Spleen (tissue), 11 donors: ENCODE data around the gene PRRX1. TPM values are rescaled to one million over a fixed set of nuclear protein-coding genes. Genes with fewer than 3 reads are reported as not detected.

Source experiments
- DNase-seq: peaks from one replicate; pipeline ENCODE4 v3.0.0-alpha.2; 2020
- H3K27ac ChIP-seq, 8 donors: fragments of 200-600 bp; sonication (generic) in 7 of 8; 1 replicate in 4 of 8; 2 replicates in 4 of 8; pipeline versions ENCODE4 v1.5.0 to v1.8.0; 2016 to 2021; ENCODE audit warnings: inconsistent platforms in 4 of 8, mild to moderate bottlenecking in 4 of 8, moderate library complexity in 1 of 8
- H3K27me3 ChIP-seq, 7 donors: fragments of 200-600 bp; sonication (generic) in 6 of 7; replicated peaks in 1 of 7; 1 replicate in 4 of 7; 2 replicates in 3 of 7; pipeline versions ENCODE4 v1.5.0 to v1.8.0; 2016 to 2021; ENCODE audit warnings: inconsistent platforms in 3 of 7, mild to moderate bottlenecking in 1 of 7
- H3K36me3 ChIP-seq, 6 donors: fragments of 200-600 bp; sonication (generic) in 5 of 6; 1 replicate in 4 of 6; 2 replicates in 2 of 6; pipeline versions ENCODE4 v1.5.0 to v1.8.0; 2016 to 2021; ENCODE audit warnings: inconsistent platforms in 2 of 6
- H3K4me1 ChIP-seq, 6 donors: fragments of 200-600 bp; sonication (generic) in 5 of 6; 1 replicate in 3 of 6; 2 replicates in 3 of 6; pipeline versions ENCODE4 v1.5.0 to v1.8.0; 2016 to 2021; ENCODE audit warnings: inconsistent platforms in 3 of 6
- H3K4me3 ChIP-seq, 8 donors: fragments of 200-600 bp; sonication (generic) in 7 of 8; 1 replicate in 4 of 8; 2 replicates in 4 of 8; pipeline versions ENCODE4 v1.5.0 to v1.8.0; 2016 to 2021; ENCODE audit warnings: inconsistent platforms in 4 of 8, mild to moderate bottlenecking in 4 of 8, moderate library complexity in 2 of 8
- H3K9me3 ChIP-seq, 8 donors: fragments of 200-600 bp; sonication (generic) in 7 of 8; 1 replicate in 4 of 8; 2 replicates in 4 of 8; pipeline versions ENCODE4 v1.5.0 to v1.8.0; 2016 to 2021; ENCODE audit warnings: inconsistent platforms in 4 of 8
- POLR2A ChIP-seq, 3 donors: fragments of 450-650 bp; IDR thresholded peaks; one replicate each; pipeline ENCODE4 v1.5.1; 2017; ENCODE audit warnings: antibody characterized with exemption in 3 of 3, mild to moderate bottlenecking in 1 of 3
- POLR2AphosphoS5 ChIP-seq, 3 donors: sonication (generic); formaldehyde crosslinking; IDR thresholded peaks; one replicate each; pipeline ENCODE4 v1.5.1; 2017; ENCODE audit warnings: antibody characterized with exemption in 3 of 3
- WGBS, 5 donors: extraction: QIAGEN DNeasy Blood & Tissue Kit in 3 of 5; methylation state at CpG; one replicate each; pipeline versions ENCODE4 v1.1.5 to v1.1.7; 2013 to 2018; 5-methylcytosine and 5-hydroxymethylcytosine counted together
- intact Hi-C: fragments of 100-400 bp; cut with DNase I; formaldehyde crosslinking; loops from one replicate; pipeline ENCODE4 v1.15.0; 2023; ENCODE audit warnings: low total_unique reads
- polyA plus RNA-seq, 3 donors: library from polyadenylated mRNA; stranded (reverse); fragments of 200-250 nt; gene quantifications; one replicate each; pipeline ENCODE4 v1.2.1, GENCODE V29; 2013
- total RNA-seq, 7 donors: library from RNA; depleted of rRNA in 3 of 7; stranded (reverse); fragments of >200 nt in 3 of 7; fragmentation: NEBNext Ultra II Directional in 4 of 7; extraction: Animal tissue kit (Norgen Biotek cat#: 25700) in 4 of 7; gene quantifications; one replicate each; pipeline versions ENCODE4 v1.1.0 to v1.2.1, GENCODE V29; 2016 to 2021
- TF ChIP-seq, protein P1 (sequence below), 11 experiments: fragments of 200-600 bp in 7 of 11; fragments of 450-650 bp in 4 of 11; sonication (generic) in 4 of 11; IDR thresholded peaks in 8 of 11; conservative IDR thresholded peaks in 3 of 11; 1 replicate in 7 of 11; 2 replicates in 4 of 11; pipeline versions ENCODE4 v1.4.0 to v1.8.0; 2016 to 2021; ENCODE audit warnings: antibody characterized with exemption in 11 of 11, inconsistent platforms in 4 of 11, mild to moderate bottlenecking in 1 of 11
- donor health status: healthy with polysubstance abuse.
- donor health status: DM: no; HTN: no; CAD: no; lungs with moderate emphysema.
- donor health status: DM: no; HTN: no; CAD: no.
- donor health status: Bipolar disorder and iron deficiency.
- donor health status: healthy.
- donor health status: DM: no; HTN: no; CAD: no.
- donor health status: DM: yes; HTN: yes; CAD: no.

The PRRX1 gene
- total and polyA plus RNA-seq, 10 donors, result 1.2 to 5.9 (median 3.1) TPM

DNA sequence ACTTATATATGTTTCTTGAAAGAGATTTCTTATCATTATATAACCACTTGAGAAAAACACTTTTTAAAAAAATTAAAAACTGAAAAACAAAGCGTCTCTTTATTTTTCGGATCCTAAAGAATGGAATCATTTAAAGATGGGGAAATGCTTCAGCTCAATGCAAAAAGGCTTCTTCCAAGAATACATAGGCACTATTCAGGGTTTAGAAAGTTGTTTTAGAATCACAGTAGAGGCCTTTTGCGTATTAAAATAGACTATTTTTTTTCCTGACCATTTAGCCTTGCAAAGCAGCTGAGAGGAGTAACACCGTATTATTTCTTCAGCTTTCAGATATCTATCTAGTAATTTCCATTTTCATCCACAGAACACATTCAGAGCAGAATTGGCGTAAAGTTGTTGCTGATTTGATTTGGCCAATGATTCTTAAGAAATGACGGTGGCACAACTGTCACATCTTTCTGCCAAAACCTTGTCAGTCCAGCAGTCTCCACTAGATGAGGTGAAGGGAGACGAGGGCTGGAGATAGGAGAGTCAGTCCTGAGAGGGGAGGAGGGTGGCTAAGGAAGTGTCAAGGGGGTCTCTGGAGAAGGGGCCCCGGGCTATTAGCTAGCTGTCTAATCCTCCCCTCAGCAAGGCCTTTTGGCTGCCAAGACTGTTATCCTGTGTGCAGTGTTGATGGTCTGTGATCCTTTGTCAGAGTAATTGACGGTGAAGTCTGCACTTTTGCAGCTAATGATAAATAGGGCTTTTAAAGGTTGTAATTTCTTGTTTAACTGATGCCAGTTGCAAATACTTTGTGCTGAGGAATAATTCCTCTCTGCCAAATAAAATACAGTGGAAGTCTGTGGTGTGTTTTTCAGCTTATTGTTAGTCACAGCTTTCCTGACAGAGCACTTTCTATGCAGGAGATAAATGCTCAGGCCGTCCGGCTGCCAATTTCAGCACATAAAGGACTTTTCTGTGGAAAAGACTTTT lies 34.7 kb downstream of the PRRX1 start:
- no peak for TF ChIP-seq POLR2A (IDR thresholded peaks at IDR 0.05)
- TF ChIP-seq, protein P1, sequence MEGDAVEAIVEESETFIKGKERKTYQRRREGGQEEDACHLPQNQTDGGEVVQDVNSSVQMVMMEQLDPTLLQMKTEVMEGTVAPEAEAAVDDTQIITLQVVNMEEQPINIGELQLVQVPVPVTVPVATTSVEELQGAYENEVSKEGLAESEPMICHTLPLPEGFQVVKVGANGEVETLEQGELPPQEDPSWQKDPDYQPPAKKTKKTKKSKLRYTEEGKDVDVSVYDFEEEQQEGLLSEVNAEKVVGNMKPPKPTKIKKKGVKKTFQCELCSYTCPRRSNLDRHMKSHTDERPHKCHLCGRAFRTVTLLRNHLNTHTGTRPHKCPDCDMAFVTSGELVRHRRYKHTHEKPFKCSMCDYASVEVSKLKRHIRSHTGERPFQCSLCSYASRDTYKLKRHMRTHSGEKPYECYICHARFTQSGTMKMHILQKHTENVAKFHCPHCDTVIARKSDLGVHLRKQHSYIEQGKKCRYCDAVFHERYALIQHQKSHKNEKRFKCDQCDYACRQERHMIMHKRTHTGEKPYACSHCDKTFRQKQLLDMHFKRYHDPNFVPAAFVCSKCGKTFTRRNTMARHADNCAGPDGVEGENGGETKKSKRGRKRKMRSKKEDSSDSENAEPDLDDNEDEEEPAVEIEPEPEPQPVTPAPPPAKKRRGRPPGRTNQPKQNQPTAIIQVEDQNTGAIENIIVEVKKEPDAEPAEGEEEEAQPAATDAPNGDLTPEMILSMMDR (IDR thresholded peaks at IDR 0.05 in 8 of 11, conservative IDR thresholded peaks at IDR 0.05 in 3 of 11), result no peak
- no peak for TF ChIP-seq POLR2AphosphoS5 (IDR thresholded peaks at IDR 0.05)
- H3K4me1 ChIP-seq, result no peaks in the 10 kb centered on the region
- H3K27me3 ChIP-seq, result peaks cover 0 to 13% (median 0%) of the 10 kb centered on the region in 7 donors
- no peak overlapping the region for H3K4me3 ChIP-seq
- H3K27ac ChIP-seq, result no peak overlapping the region
- intact Hi-C loops, result no loop called here
- H3K9me3 ChIP-seq, result no peaks in the 10 kb centered on the region
- DNase-seq, result no peak
- WGBS, 5 donors, result 75 to 85% (median 83%) methylated on average over 11 of the region's 11 CpGs
- H3K36me3 ChIP-seq, result no peaks in the 10 kb centered on the region

DNA sequence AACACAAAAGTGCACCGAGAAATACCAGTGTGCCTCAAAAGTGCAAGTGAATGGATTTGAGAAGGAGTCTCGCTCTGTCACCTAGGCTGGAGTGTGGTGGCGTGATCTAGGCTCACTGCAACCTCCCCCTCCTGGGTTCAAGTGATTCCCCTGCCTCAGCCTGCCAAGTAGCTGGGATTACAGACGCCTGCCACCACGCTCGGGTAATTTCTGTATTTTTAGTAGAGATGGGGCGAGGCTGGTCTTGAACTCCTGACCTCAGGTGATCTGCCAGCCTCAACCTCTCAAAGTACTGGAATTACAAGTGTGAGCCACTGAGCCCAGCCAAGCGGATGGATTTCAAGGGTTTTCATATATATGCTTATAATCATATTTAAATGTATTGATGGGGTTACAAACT lies 35.8 kb downstream of the PRRX1 start:
- no peaks in the 10 kb centered on the region for H3K36me3 ChIP-seq
- TF ChIP-seq, protein P1 (IDR thresholded peaks at IDR 0.05 in 8 of 11, conservative IDR thresholded peaks at IDR 0.05 in 3 of 11), result no peak
- TF ChIP-seq POLR2A (IDR thresholded peaks at IDR 0.05) (no peak), POLR2AphosphoS5 (IDR thresholded peaks at IDR 0.05) (no peak)
- H3K27ac ChIP-seq, result no peak overlapping the region
- 82 to 93% (median 89%) methylated on average over 8 of the region's 8 CpGs for WGBS, 5 donors
- intact Hi-C loops, result no loop called here
- H3K27me3 ChIP-seq, result peaks cover 0 to 13% (median 0%) of the 10 kb centered on the region in 7 donors
- H3K9me3 ChIP-seq, result no peaks in the 10 kb centered on the region
- DNase-seq, result no peak
- H3K4me3 ChIP-seq, result no peak overlapping the region
- H3K4me1 ChIP-seq, result no peaks in the 10 kb centered on the region

DNA sequence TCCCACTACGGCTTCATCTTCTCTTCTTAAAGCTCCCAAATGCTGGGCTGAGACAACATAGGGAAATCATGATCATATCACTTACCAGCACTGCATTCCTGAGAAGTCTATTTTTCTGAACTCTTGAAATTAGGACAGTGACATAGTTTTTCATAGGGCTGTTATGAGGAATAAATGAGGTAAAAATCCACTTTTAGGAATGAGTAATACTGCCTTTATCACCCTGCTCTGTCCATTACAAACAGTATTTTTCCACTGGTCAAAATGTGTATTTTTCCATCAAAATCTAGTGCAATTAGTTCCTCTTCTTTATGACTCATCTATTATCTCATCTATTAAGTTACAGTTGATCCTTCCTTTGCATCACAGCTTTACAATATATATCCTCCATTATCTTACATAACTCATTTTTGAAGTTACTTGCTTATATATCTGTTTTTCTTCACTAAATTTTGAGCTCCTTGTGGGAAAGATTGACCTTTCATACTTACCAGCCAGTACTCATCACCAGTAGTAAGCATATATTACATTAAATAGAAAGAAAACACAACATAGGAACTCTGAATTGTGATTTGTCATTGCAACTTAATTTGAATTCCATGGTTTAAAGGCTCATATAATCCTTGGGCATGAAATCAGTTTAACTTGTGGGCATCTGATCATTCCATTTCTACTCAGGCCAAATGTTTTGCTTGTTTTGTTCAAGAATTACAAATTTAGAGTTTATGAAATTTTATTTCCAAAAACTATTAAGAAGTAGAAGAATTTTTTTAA lies 37.1 kb downstream of the PRRX1 start:
- no peaks in the 10 kb centered on the region for H3K4me1 ChIP-seq
- no peaks in the 10 kb centered on the region for H3K36me3 ChIP-seq
- intact Hi-C loops, result no loop called here
- DNase-seq, result no peak
- H3K27ac ChIP-seq, result no peak overlapping the region
- TF ChIP-seq POLR2AphosphoS5 (IDR thresholded peaks at IDR 0.05) (no peak), POLR2A (IDR thresholded peaks at IDR 0.05) (no peak)
- TF ChIP-seq, protein P1 (IDR thresholded peaks at IDR 0.05 in 8 of 11, conservative IDR thresholded peaks at IDR 0.05 in 3 of 11), result no peak
- WGBS, 5 donors, result 84 to 100% (median 92%) methylated on average over 1 of the region's 1 CpG
- H3K9me3 ChIP-seq, result no peaks in the 10 kb centered on the region
- H3K4me3 ChIP-seq, result no peak overlapping the region
- H3K27me3 ChIP-seq, result peaks cover 0 to 13% (median 0%) of the 10 kb centered on the region in 7 donors

DNA sequence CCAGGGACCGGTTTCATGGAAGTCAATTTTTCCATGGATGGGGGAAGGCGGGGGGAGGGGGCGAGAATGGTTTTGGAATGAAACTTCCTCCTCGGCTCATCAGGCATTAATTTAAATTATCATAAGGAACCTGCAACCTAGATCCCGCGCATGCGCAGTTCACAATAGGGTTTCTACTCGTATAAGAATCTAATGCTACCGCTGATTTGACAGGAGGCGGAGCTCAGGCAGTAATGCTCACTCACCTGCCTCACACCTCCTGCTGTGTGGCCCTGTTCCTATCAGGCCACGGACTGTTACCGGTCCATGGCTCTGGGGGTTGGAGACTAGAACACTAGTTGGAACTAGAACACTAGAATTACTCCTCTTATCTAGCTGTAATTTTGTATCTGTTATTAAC lies 38.0 kb downstream of the PRRX1 start:
- Histone ChIP-seq H3K36me3 (no peaks in the 10 kb centered on the region), H3K4me1 (no peaks in the 10 kb centered on the region), H3K27me3 (peaks cover 0 to 13% (median 0%) of the 10 kb centered on the region in 7 donors), H3K9me3 (no peaks in the 10 kb centered on the region), H3K4me3 (no peak overlapping the region), H3K27ac (no peak overlapping the region)
- intact Hi-C loops, result no loop called here
- TF ChIP-seq POLR2AphosphoS5 (IDR thresholded peaks at IDR 0.05) (no peak), POLR2A (IDR thresholded peaks at IDR 0.05) (no peak)
- TF ChIP-seq, protein P1 (IDR thresholded peaks at IDR 0.05 in 8 of 11, conservative IDR thresholded peaks at IDR 0.05 in 3 of 11), result no peak
- 89 to 94% (median 91%) methylated on average over 12 of the region's 12 CpGs for WGBS, 5 donors
- DNase-seq, result no peak
